Measurements from ENCODE around the gene PLXNA2. TPM values are rescaled to one million over a fixed set of nuclear protein-coding genes. Genes with fewer than 3 reads are reported as not detected.

Gene PLXNA2
- total and polyA plus RNA-seq, 2 of the 13 experiments (the other 11 are each of a cell fraction or from before 2014, with no cell fraction given) = 1.1 to 2.1 TPM

DNA sequence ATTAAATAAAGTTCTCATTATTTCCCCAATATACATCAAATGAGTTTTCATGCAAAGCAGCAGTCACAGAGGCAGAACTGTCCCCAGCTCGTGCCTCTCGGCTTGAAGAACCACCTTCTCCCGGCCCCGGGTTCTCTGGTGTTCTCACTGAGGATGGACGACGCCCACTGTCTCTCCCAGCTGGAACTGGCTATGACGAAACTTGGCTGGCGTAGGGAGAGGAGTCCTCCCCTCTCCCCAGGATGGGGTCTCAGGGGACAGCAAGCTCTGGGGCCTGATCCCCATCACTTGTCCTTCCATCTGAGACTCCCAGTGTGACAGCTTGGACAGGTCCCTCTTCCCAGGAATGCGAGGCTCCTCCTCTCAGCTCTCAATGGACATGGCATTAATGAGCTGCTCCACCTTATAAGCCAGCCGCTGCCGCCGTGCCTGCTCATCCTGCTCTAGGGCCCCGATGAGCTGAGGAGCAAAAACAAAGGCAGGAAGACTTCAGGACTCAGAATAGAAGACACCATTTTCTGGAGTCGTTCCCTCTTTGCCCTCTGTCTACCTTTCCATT, 217.2 kb downstream of the PLXNA2 start:
- H3K79me2 ChIP-seq (ENCODE audit: insufficient read depth, low read length) = no peaks in the 10 kb centered on the region
- H3K4me2 ChIP-seq (ENCODE audit: low read depth, low read length) = no peak overlapping the region
- CTCF ChIA-PET (ENCODE audit: low intra/inter-chr PET ratio, low total read pairs) = no interaction called here
- no peak for DNase-seq (ENCODE audit: low spot score)
- TF ChIP-seq, protein P1, sequence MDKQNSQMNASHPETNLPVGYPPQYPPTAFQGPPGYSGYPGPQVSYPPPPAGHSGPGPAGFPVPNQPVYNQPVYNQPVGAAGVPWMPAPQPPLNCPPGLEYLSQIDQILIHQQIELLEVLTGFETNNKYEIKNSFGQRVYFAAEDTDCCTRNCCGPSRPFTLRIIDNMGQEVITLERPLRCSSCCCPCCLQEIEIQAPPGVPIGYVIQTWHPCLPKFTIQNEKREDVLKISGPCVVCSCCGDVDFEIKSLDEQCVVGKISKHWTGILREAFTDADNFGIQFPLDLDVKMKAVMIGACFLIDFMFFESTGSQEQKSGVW (CRISPR knock-in tag; IDR thresholded peaks at IDR 0.05; ENCODE audit: borderline replicate concordance) = no peak
- TF ChIP-seq SRY (CRISPR knock-in tag; IDR thresholded peaks at IDR 0.05) (no peak), TOPORS (CRISPR knock-in tag; IDR thresholded peaks at IDR 0.05) (no peak), CENPX (CRISPR knock-in tag; IDR thresholded peaks at IDR 0.05) (no peak), REPIN1 (CRISPR knock-in tag; IDR thresholded peaks at IDR 0.05; ENCODE audit: borderline replicate concordance, low read depth) (no peak), ZNF567 (CRISPR knock-in tag; IDR thresholded peaks at IDR 0.05; ENCODE audit: borderline replicate concordance) (no peak), KDM5A (IDR thresholded peaks at IDR 0.05; ENCODE audit: borderline replicate concordance, low read length) (no peak)
- TF ChIP-seq, protein P2, sequence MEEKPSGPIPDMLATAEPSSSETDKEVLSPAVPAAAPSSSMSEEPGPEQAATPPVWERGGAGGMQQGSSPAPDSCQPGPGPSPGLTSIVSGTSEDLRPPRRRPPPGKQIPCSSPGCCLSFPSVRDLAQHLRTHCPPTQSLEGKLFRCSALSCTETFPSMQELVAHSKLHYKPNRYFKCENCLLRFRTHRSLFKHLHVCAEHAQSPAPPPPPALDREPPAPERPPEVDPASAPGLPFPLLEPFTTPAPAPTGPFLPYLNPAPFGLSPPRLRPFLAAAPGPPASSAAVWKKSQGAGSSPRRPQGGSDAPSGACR (CRISPR knock-in tag; IDR thresholded peaks at IDR 0.05) = no peak
- TF ChIP-seq, protein P3, sequence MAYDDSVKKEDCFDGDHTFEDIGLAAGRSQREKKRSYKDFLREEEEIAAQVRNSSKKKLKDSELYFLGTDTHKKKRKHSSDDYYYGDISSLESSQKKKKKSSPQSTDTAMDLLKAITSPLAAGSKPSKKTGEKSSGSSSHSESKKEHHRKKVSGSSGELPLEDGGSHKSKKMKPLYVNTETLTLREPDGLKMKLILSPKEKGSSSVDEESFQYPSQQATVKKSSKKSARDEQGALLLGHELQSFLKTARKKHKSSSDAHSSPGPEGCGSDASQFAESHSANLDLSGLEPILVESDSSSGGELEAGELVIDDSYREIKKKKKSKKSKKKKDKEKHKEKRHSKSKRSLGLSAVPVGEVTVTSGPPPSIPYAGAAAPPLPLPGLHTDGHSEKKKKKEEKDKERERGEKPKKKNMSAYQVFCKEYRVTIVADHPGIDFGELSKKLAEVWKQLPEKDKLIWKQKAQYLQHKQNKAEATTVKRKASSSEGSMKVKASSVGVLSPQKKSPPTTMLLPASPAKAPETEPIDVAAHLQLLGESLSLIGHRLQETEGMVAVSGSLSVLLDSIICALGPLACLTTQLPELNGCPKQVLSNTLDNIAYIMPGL (CRISPR knock-in tag; IDR thresholded peaks at IDR 0.05; ENCODE audit: borderline replicate concordance in 1 of 2, low read depth in 1 of 2) = no peak
- TF ChIP-seq, protein P4, sequence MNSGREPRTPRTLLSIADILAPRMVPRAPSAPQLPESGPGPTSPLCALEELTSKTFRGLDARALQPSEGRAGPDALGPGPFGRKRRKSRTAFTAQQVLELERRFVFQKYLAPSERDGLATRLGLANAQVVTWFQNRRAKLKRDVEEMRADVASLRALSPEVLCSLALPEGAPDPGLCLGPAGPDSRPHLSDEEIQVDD (CRISPR knock-in tag; IDR thresholded peaks at IDR 0.05; ENCODE audit: borderline replicate concordance) = no peak
- in situ Hi-C loops (cut with HindIII; ENCODE audit: extremely low pct_ligation_motif_present, low pct_unique_long_range_greater_than_20kb) = no loop called here
- no peak overlapping the region for H3K4me3 ChIP-seq (replicated peaks in 1 of 3; ENCODE audit: insufficient read depth in 1 of 3, low read depth in 2 of 3, low read length in 3 of 3)
- no peak overlapping the region for H2AFZ ChIP-seq (ENCODE audit: low read length)
- WGBS (ENCODE audit: low lambda C conversion rate) = 80% methylated on average over 14 of the region's 14 CpGs
- H3K9ac ChIP-seq (ENCODE audit: insufficient read depth, low read depth, low read length) = no peak overlapping the region
- FAIRE-seq = no peak
- intact Hi-C loops (cut with micrococcal nuclease; ENCODE audit: unreplicated experiment) = no loop called here
- H3K9me3 ChIP-seq (ENCODE audit: low read length) = no peaks in the 10 kb centered on the region
- H4K20me1 ChIP-seq (ENCODE audit: insufficient read depth, low read length) = no peaks in the 10 kb centered on the region
- no peak overlapping the region for H3K27ac ChIP-seq (ENCODE audit: extremely low read length, insufficient read depth, low read length)
- H3K36me3 ChIP-seq (replicated peaks in 1 of 2; ENCODE audit: control insufficient read depth in 1 of 2, insufficient read depth in 2 of 2, low read length in 2 of 2) = no peaks in the 10 kb centered on the region
- peaks cover 0 to 3% of the 10 kb centered on the region in 2 experiments; a peak in 1 of 5 replicates for H3K27me3 ChIP-seq (ENCODE audit: control insufficient read depth in 1 of 2, insufficient read depth in 2 of 2, low read length in 2 of 2)
- H3K4me1 ChIP-seq (ENCODE audit: insufficient read depth, low read length) = no peaks in the 10 kb centered on the region
- no TSS peak for BruUV-seq (replicated peaks)
- POLR2A ChIA-PET = no interaction called here
- ATAC-seq = no peak

Data from HepG2 (cell line).